ENCODE measurements around the gene INTS1.

The INTS1 gene

GRCh38 chr7:1440620-1441019, 63.6 kb downstream of the INTS1 start:
- TF ChIP-seq CTCF (IDR thresholded peaks at IDR 0.05; ENCODE audit: low read depth, low read length): no peak
- DNase-seq (ENCODE audit: extremely low read depth, low read depth): no peak

GRCh38 chr7:1439373-1440363, 64.5 kb downstream of the INTS1 start:
- TF ChIP-seq CTCF (IDR thresholded peaks at IDR 0.05; ENCODE audit: low read depth, low read length): no peak; the same call in 1 of the 2 replicates
- DNase-seq (ENCODE audit: extremely low read depth, low read depth): no peak

- TF ChIP-seq CTCF (IDR thresholded peaks at IDR 0.05; ENCODE audit: low read depth, low read length): no peak
- DNase-seq (ENCODE audit: extremely low read depth, low read depth): no peak
Measured at GRCh38 chr7:1438821-1439220, 65.4 kb downstream of the INTS1 start.

- TF ChIP-seq CTCF (IDR thresholded peaks at IDR 0.05; ENCODE audit: low read depth, low read length): no peak
- no peak for DNase-seq (ENCODE audit: extremely low read depth, low read depth)
Measured at GRCh38 chr7:1438208-1438607, 66.0 kb downstream of the INTS1 start.

GRCh38 chr7:1437155-1437880, 66.9 kb downstream of the INTS1 start:
- no peak for TF ChIP-seq CTCF (IDR thresholded peaks at IDR 0.05; ENCODE audit: low read depth, low read length)
- DNase-seq (ENCODE audit: extremely low read depth, low read depth): no peak

GRCh38 chr7:1436608-1437007, 67.6 kb downstream of the INTS1 start:
- DNase-seq (ENCODE audit: extremely low read depth, low read depth): no peak
- no peak for TF ChIP-seq CTCF (IDR thresholded peaks at IDR 0.05; ENCODE audit: low read depth, low read length)

Data from AG09319 (cell line).